Mesenteric fat pad (tissue), 1 donor: ENCODE measurements around the gene TSPAN2. TPM values are rescaled to one million over a fixed set of nuclear protein-coding genes. Genes with fewer than 3 reads are reported as not detected.
A peak's percentile ranks its signal among the peaks of the same experiment; 100 is the strongest.

ENCODE experiments used
- DNase-seq: peaks from one replicate; pipeline ENCODE4 v3.0.0-alpha.2; 2020; ENCODE audit warnings: low spot score
- long read RNA-seq: library from polyadenylated mRNA; unstranded; transcript quantifications from one replicate; pipeline ENCODE4 v2.0.0, GENCODE V29; 2020
- total RNA-seq: library from RNA; stranded (reverse); fragmentation: NEBNext Ultra II Directional; extraction: Animal tissue kit (Norgen Biotek cat#: 25700); gene quantifications from one replicate; pipeline ENCODE4 v1.2.1, GENCODE V29; 2021
- donor health status: DM: yes; HTN: yes; CAD: no.

Gene TSPAN2
- 4.3 TPM for total RNA-seq
- long read RNA-seq, transcript TSPAN2-202 (8 exons, 3,177 nt), result major isoform, 10 of 16 reads
- long read RNA-seq, partial matches to known transcripts, result 0 of 16 reads
- long read RNA-seq, other reads (novel, unspliced or antisense), result 2 of 16 reads

DNA sequence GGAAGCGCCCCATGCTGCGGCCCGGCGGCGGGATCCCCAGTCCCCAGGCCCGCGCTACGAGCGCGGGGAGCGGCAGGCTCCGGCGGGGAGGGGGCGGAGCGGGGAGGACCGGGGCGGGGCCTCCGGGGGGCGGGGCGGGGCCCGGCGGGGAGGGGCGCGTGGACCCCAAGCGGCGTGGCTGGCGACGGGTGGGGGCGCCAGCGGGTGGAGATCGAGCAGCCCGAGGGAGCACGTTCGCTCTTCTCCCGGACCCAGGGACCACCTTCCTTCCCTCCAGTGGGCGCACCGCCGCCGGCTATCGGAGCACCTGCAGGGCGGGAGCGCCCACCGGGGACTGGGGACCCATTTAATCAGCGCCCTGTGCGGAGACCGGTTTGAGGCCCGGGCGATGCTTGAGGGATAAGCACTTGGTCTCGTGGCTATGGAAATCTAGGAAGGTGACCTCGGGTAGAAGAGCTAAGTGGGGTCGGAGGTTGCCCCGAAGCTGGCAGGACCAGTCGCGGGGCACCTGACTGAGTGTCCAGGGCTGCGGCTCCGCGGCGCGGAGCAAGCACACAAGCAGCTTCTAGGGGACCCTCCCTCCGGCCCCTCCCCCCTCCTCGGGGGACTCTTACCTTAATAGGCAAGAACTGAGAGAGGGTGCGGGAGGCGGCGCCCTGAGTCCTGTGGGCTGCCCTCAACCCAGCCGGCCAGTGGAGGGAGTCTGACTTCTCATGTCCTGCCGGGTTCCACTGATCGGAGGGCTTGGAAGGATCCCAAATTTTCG lies at the start of gene TSPAN2:
Gene TSPAN2 (minus strand): TSS at position 84 of the 766 bp plus-strand sequence. CDS start 71 bp downstream, at position 13.
- no peak for DNase-seq

DNA sequence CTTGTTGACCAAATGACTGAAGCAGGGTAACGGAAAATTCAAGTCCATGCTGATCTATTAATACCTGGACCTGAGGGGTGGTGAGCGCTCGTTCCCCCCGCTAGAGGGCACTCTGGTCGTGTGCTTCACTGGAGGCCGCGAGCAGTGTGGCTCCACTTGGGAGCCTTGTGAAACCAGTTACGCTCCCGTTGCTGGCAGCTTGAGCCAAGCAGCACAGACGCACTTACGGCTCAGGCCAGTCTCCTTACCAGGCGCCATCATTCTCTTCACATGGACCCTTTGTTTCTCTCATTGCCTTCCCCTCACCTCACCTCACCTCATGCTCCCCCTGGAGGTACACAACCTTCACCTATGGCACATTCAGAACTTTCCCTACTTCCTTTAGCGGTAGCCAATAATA lies 49.7 kb upstream of the TSPAN2 start:
- peak; percentile 93 for DNase-seq

DNA sequence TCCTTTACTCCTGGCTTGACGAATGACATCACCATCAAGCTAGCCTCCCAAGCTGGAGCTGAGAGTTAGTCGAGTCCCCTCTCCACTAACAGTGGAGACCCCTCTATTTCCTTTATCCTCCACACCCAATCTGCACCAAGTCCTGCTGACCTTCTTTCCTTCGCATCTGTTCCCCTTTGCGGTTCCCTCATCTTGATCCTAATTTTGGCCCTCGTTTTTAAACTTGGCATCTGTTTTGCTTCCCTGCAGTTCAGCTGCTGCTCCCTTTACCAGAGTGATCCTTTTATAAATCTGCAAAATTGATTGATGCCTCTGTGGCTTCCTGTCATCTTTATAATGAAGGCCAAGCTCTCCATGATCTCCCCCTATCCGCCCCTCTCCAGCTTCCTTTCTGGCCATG lies 49.0 kb upstream of the TSPAN2 start:
- DNase-seq, result no peak

- DNase-seq, result no peak
Observed at GRCh38 chr1:115137191-115137590, 47.9 kb upstream of the TSPAN2 start.

- DNase-seq, result no peak
Observed at GRCh38 chr1:115136706-115137105, 47.4 kb upstream of the TSPAN2 start.

- DNase-seq, result no peak
Observed at GRCh38 chr1:115136106-115136505, 46.8 kb upstream of the TSPAN2 start.

GRCh38 chr1:115135681-115136080 lies 46.4 kb upstream of the TSPAN2 start:
- no peak for DNase-seq

DNA sequence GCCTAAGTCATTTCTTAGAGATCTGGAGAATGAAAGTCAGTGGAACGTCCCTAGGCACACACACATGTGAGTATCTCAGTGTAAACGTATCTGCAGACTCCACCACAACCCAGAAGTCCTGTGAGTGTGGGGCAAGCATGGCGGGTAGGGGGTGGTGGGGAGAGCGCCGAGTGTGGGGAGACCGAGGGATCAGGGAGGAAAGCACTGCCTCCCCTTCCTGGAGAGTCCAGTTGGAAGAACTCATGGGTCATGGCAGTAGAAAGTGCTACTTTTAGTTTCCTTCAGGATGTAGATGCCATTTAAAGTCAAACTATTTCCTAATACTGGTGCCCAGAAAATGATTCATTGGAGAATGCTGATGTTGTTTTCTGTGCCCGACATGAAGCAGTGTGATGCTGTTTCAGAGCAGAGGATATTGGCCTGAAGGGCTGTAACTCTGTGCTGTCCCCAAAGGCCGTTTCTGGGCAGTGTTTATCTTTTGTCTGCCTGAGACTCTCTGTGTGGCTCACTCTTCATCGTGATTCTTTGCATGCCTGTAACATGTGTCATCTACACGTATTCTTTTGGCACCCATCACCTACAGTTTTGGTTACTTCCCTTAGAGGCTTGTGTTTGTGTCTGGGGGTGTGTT lies 45.7 kb upstream of the TSPAN2 start:
- DNase-seq, result no peak

GRCh38 chr1:115134231-115134630 lies 44.9 kb upstream of the TSPAN2 start:
- no peak for DNase-seq

DNA sequence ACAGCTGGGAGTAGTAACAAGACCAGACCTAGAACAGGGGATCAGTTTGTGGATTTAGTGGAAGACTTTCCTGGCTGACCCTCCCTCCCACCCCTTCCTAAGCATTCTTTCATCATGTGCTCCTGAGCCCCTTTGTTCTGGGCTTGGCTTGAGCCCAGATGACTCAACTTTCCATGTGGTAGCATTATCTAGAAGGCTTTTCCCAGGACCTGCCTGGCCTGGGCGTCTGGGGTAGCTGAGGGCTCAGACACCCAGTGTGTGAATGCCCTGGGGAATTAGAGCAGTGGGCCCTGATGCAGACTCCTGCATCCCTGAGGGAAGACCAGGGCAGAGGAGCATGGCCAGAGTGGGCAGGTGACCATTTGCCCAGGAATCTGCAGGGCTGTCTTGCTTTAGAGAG lies 44.1 kb upstream of the TSPAN2 start:
- no peak for DNase-seq

DNA sequence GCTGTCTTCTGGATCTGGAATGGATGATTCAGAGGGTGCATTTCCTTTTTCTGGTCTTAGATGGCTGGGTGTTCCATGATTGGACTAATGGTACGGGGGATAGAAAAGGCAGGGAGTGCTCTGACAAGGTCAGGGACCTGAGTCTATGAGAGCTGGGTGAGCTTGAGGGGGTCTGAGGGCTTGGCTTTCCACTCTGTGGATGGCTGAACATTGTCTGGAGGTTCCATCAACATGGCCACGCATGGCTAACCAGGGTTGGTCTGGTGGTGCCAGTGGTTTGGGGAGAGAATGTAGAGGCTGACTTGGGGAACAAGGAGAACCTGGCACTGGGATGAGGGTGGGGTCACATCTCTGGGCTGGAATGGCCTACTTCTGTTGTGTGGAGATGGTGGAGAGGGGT lies 41.5 kb upstream of the TSPAN2 start:
- DNase-seq, result no peak

- DNase-seq, result no peak
Observed at GRCh38 chr1:115129071-115129640, 39.9 kb upstream of the TSPAN2 start.

GRCh38 chr1:115127539-115127938 lies 38.2 kb upstream of the TSPAN2 start:
- no peak for DNase-seq

- no peak for DNase-seq
Observed at GRCh38 chr1:115126516-115126915, 37.2 kb upstream of the TSPAN2 start.

DNA sequence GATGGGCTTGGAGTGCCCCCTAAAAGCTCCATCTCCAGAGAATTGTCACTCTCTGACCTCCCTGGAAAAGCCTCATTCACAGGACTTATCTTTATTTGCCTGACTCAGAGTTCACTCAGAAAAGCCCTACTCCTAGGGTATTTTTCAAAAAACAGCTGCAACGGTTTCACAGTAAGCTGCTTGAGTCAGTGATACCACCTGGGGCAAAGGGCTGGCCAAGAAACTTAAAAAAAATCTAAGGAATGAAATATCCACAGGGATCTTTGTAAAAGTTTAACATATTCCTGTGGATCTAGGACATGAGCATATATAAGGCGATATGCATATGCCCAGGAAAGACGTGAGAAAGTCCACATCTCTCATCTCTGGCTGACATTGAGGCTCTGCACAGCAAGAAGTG lies 33.8 kb upstream of the TSPAN2 start:
- no peak for DNase-seq

DNA sequence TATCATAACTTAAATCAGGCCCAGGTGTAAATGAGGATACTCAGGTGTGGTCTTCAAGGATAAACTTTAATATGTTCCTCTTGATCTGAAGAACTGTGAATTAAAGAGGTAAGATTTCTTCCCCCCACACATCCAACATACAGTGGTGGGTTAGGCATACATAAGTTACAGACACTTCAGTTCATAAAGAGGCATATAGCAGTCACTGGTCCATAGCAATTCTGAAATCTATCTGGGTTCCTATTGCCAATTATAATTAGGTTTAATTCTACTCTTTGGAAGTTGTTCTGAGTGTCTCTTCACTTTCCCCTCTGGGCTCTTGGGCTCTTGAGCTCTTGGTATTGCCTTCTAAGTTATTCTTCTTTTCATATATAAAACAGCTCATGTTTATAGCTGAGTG lies 32.5 kb upstream of the TSPAN2 start:
- no peak for DNase-seq

GRCh38 chr1:115120296-115120695 lies 31.0 kb upstream of the TSPAN2 start:
- DNase-seq, result no peak

DNA sequence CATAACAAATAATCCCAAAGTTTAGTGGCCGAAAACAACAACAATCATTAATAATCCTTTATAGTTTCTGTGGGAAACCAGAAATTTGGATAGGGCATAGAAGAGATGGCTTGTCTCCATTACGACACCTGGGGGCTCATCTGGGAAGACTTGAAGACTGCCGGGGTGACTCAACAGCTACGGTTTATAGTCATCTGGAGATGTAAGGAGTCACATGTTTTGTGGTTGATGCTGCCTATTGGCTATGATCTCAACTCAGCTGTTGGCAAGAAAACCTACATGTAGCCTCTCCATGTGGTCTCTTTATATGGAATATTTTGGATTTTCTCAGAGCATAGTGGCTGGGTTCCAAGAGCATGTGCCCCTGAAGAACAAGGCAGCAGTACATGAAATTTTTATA lies 29.3 kb upstream of the TSPAN2 start:
- DNase-seq, result no peak

- DNase-seq, result no peak
Observed at GRCh38 chr1:115118086-115118485, 28.8 kb upstream of the TSPAN2 start.

DNA sequence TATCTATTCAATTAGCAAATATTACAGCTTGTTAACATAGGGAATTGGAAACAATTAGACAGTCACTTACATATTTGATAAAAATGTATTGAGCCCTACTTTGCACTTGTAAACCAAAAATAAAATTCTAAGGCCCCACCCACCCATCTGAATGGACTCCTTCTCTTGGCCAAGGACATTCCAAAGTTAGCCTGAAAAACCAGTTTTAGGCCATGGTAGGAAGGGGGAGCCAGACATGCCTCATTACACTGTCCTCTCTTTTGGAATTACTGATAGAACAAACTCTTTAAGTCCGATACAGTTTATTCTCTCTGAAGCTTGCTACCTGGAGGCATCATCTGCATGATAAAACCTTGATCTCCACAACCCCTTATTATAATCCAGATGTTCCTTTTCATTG lies 28.0 kb upstream of the TSPAN2 start:
- no peak for DNase-seq

- no peak for DNase-seq
Observed at GRCh38 chr1:115116512-115116911, 27.2 kb upstream of the TSPAN2 start.

- no peak for DNase-seq
Observed at GRCh38 chr1:115115521-115116161, 26.3 kb upstream of the TSPAN2 start.
